ENCODE measurements around the gene F12.

F12 gene

DNA sequence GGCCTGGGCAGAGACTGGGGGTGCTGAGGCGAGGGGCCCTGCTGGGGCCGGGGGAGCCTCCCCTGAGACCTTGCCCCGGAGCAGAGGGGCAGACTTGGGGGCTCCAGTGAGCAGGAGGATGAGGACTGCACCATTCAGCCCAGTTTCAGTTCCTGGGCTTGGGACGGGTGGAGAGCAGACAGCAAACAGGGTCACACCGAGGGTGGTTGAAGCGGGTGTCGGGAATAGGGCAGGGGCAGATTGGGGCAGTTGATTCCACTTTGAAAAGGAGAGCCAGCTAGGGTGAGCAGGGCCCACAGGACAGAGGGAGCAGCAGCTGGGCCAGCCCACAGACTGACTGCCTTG is 21.6 kb upstream of the F12 start:
- peaks cover 56% of the 10 kb centered on the region for H3K4me1 ChIP-seq (ENCODE audit: insufficient read depth, low read length, severe bottlenecking)
- peak overlapping the region; percentile 47; the same call in 1 of the 2 replicates for H3K9ac ChIP-seq (ENCODE audit: low read length)
- H3K9me3 ChIP-seq (ENCODE audit: low read length) = no peaks in the 10 kb centered on the region
- H3K79me2 ChIP-seq (ENCODE audit: insufficient read depth, low read length) = no peaks in the 10 kb centered on the region
- H2AFZ ChIP-seq (ENCODE audit: low read length) = no peak overlapping the region
- H3K27ac ChIP-seq (ENCODE audit: low read depth, low read length, poor library complexity, severe bottlenecking) = peak overlapping the region; percentile 87
- no peaks in the 10 kb centered on the region for H3K27me3 ChIP-seq (ENCODE audit: insufficient read depth, low read length)
- H3K4me2 ChIP-seq (ENCODE audit: low read length) = peak overlapping the region; percentile 78
- TF ChIP-seq, protein P1, sequence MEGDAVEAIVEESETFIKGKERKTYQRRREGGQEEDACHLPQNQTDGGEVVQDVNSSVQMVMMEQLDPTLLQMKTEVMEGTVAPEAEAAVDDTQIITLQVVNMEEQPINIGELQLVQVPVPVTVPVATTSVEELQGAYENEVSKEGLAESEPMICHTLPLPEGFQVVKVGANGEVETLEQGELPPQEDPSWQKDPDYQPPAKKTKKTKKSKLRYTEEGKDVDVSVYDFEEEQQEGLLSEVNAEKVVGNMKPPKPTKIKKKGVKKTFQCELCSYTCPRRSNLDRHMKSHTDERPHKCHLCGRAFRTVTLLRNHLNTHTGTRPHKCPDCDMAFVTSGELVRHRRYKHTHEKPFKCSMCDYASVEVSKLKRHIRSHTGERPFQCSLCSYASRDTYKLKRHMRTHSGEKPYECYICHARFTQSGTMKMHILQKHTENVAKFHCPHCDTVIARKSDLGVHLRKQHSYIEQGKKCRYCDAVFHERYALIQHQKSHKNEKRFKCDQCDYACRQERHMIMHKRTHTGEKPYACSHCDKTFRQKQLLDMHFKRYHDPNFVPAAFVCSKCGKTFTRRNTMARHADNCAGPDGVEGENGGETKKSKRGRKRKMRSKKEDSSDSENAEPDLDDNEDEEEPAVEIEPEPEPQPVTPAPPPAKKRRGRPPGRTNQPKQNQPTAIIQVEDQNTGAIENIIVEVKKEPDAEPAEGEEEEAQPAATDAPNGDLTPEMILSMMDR (IDR thresholded peaks at IDR 0.05; ENCODE audit: low read length) = no peak
- no peak for TF ChIP-seq EZH2 (IDR thresholded peaks at IDR 0.05; ENCODE audit: borderline replicate concordance, low read length)
- no peak overlapping the region for H3K4me3 ChIP-seq (ENCODE audit: low read depth, low read length, poor library complexity, severe bottlenecking)
- H3K9me2 ChIP-seq (ENCODE audit: low read depth, low read length) = no peaks in the 10 kb centered on the region
- H4K20me1 ChIP-seq (ENCODE audit: insufficient read depth, low read length) = no peaks in the 10 kb centered on the region
- H3F3A ChIP-seq (ENCODE audit: insufficient read depth, low read length) = no peaks in the 10 kb centered on the region
- H3K36me3 ChIP-seq (ENCODE audit: insufficient read depth, low read length) = peaks cover 49% of the 10 kb centered on the region

GRCh38 chr5:177430140-177430951 is 21.0 kb upstream of the F12 start:
- H3K27ac ChIP-seq (ENCODE audit: low read depth, low read length, poor library complexity, severe bottlenecking) = peak overlapping the region; percentile 87
- peaks cover 61% of the 10 kb centered on the region for H3K4me1 ChIP-seq (ENCODE audit: insufficient read depth, low read length, severe bottlenecking)
- peaks cover 43% of the 10 kb centered on the region for H3K36me3 ChIP-seq (ENCODE audit: insufficient read depth, low read length)
- H3K4me3 ChIP-seq (ENCODE audit: low read depth, low read length, poor library complexity, severe bottlenecking) = no peak overlapping the region
- no peaks in the 10 kb centered on the region for H4K20me1 ChIP-seq (ENCODE audit: insufficient read depth, low read length)
- no peaks in the 10 kb centered on the region for H3K9me2 ChIP-seq (ENCODE audit: low read depth, low read length)
- TF ChIP-seq, protein P1 (IDR thresholded peaks at IDR 0.05; ENCODE audit: low read length) = no peak
- no peak for TF ChIP-seq EZH2 (IDR thresholded peaks at IDR 0.05; ENCODE audit: borderline replicate concordance, low read length)
- peak overlapping the region; percentile 78 for H3K4me2 ChIP-seq (ENCODE audit: low read length)
- no peaks in the 10 kb centered on the region for H3K9me3 ChIP-seq (ENCODE audit: low read length)
- no peaks in the 10 kb centered on the region for H3K27me3 ChIP-seq (ENCODE audit: insufficient read depth, low read length)
- no peaks in the 10 kb centered on the region for H3K79me2 ChIP-seq (ENCODE audit: insufficient read depth, low read length)
- H2AFZ ChIP-seq (ENCODE audit: low read length) = no peak overlapping the region
- no peaks in the 10 kb centered on the region for H3F3A ChIP-seq (ENCODE audit: insufficient read depth, low read length)
- peak overlapping the region; percentile 47; the same call in 1 of the 2 replicates for H3K9ac ChIP-seq (ENCODE audit: low read length)

DNA sequence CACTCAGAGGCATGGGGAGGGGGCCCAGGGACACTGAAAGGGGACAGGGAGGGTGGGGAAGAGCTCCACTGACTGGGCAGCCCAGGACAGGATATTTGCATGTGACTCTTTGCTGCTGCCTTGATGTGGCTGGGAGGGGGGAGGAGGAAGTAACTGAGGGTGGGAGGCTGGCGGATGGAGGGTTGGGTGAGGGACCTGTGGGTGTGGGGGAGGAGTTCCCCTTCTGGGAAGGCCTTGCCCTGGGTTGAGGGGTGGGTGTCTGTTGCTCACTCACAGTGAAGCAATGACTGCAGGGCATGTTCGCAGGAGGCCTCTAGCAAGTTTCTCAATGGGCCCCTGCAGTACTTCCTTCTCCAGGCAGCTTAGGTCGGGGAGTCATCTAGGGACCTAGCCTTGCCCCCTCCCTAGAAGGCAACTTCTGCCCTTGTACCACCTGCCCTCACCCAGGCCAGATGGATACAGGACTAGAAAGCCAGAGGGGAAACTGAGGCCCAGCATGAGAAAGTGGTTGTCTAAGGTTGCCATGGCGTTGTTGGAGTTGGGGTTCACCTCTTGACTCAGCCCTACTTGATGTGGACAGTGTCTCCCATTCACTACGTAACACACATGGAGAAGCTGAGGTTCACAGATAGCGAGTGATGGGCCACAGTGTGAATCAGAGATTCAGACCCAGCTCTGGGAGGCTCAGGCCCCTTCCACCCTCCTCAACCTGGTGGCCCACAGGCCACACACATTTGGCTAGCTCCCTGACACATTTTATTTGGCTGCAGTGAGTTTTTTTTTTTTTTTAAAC is 20.1 kb upstream of the F12 start:
- Histone ChIP-seq H3K27me3 (ENCODE audit: insufficient read depth, low read length) (no peaks in the 10 kb centered on the region), H3K79me2 (ENCODE audit: insufficient read depth, low read length) (no peaks in the 10 kb centered on the region), H3K36me3 (ENCODE audit: insufficient read depth, low read length) (peaks cover 34% of the 10 kb centered on the region), H3K4me2 (ENCODE audit: low read length) (peak overlapping the region; percentile 78), H4K20me1 (ENCODE audit: insufficient read depth, low read length) (no peaks in the 10 kb centered on the region), H3K9me2 (ENCODE audit: low read depth, low read length) (no peaks in the 10 kb centered on the region), H3K4me3 (ENCODE audit: low read depth, low read length, poor library complexity, severe bottlenecking) (peak overlapping the region; percentile 67), H3K9me3 (ENCODE audit: low read length) (no peaks in the 10 kb centered on the region), H3F3A (ENCODE audit: insufficient read depth, low read length) (no peaks in the 10 kb centered on the region), H2AFZ (ENCODE audit: low read length) (no peak overlapping the region), H3K9ac (ENCODE audit: low read length) (peak overlapping the region; percentile 47; the same call in 1 of the 2 replicates), H3K27ac (ENCODE audit: low read depth, low read length, poor library complexity, severe bottlenecking) (peak overlapping the region; percentile 87), H3K4me1 (ENCODE audit: insufficient read depth, low read length, severe bottlenecking) (peaks cover 66% of the 10 kb centered on the region)
- TF ChIP-seq EZH2 (IDR thresholded peaks at IDR 0.05; ENCODE audit: borderline replicate concordance, low read length) = no peak
- TF ChIP-seq, protein P1 (IDR thresholded peaks at IDR 0.05; ENCODE audit: low read length) = no peak

All from OCI-LY1 (cell line).